GM19043 (cell line): ENCODE results near the gene TMEM9B.
A peak's percentile ranks its signal among the peaks of the same experiment; 100 is the strongest.
"Not testable (repeated sequence)": the region's sequence is repeated elsewhere in the genome, so short reads cannot be mapped to it uniquely, and the experiment has no call there.

Experiments
- ATAC-seq: cut with Tn5 transposase; IDR thresholded peaks from one replicate; pipeline ENCODE4 v1.9.1; 2021; ENCODE audit warnings: low read depth; ENCODE audit not compliant: unreplicated experiment

TMEM9B gene

DNA sequence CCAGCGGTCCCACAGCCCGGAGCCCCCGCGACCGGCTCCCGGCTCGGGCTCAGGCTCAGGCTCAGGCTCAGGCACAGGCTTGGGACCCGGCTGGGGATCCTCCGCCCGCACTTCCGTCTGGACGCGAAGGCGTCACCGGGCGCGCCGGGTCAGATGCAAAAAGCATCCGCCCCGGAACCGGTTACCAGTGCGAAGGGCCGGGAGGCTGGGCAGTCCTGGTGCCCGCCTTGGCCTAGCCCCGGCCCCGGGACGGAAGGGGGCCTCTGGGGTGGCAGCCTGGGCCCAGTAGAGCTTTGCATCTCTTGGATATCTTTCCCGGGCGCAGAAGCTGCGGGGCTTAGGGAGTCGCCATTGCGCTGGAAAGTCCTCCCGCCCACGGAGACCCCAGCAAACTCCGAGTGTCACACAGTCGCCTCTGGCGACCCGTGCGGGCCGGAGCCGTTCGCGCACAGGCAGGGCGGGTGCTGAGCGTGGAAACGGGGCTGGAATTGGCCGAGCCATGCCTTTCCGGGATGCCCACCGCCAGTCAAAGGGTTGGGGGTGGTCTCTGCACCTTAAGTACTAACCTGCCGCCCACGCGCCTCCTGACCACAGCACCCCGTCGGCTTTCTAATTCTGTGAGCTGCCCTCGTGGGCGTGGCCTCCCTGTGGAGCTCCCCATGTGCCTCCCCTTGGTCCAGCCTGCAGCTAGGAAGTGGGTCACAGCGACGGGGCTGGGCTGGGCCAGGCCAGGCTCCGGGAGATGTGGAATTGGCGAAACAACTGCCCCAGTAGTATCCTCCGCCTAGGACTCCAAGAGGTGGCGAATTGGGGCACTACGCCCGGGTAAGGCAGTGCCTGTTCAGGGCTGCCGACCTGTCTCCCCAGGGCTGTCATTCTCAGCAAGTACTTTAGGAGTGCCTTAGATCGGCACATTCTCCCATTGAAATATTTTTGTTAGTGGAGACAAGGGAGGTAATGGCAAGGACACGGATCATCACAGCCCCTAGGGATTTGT, at the start of gene TMEM9B:
Gene TMEM9B (minus strand): TSS at position 119 of the 997 bp plus-strand sequence. CDS start 129 bp downstream, outside the sequence.
- peak; percentile 76 for ATAC-seq

- ATAC-seq: no peak
These were observed 49.1 kb upstream of the TMEM9B start for GRCh38 chr11:9013373-9013772.

- ATAC-seq: not testable (repeated sequence)
These were observed 45.3 kb upstream of the TMEM9B start for GRCh38 chr11:9009538-9009937.

- no peak for ATAC-seq
These were observed 44.4 kb upstream of the TMEM9B start for GRCh38 chr11:9008661-9009060.

GRCh38 chr11:9008011-9008550, 43.8 kb upstream of the TMEM9B start:
- no peak for ATAC-seq

GRCh38 chr11:9005087-9005486, 40.8 kb upstream of the TMEM9B start:
- ATAC-seq: no peak

DNA sequence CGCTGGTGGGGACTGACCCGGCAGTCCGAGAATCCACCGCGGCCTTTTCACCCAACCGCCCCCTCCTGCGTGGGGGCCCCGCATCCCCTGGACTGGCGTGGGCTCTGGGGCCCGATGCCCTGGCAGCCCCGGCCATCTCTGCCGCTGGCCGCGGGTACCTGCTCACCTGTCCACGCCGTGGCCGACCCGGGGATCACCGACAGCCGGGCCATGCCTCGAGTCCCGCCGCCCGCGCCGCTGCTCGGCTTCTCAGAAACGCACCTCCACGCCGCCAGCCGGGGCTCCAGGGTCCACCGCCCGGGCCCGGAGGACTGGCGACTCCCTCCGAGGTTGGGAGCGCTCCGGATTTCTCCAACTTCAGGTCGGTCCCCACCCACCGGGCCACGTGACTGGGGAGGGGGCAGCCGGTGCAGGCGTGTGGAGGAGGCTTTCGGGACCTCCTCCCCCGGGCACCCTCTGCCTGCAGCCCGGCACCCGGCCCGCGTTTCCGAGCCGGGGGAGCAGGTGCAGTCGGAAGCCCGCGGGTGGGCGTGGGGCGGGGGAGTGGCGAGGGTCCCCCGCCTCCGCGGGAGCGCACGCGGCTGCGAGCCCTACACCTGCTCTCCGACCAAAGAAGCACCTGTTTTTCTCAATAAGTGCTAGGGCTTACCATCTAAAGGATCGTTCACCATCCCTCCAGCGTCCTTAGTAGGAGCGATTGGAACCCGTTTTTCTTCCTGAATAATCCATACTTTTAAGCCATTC, 40.1 kb upstream of the TMEM9B start:
- no peak for ATAC-seq

- ATAC-seq: no peak
These were observed 39.4 kb upstream of the TMEM9B start, which contains the start of gene NRIP3 for GRCh38 chr11:9003573-9004182. Gene NRIP3 (minus strand): TSS chr11:9004001. CDS start chr11:9003935, 66 bp downstream.

DNA sequence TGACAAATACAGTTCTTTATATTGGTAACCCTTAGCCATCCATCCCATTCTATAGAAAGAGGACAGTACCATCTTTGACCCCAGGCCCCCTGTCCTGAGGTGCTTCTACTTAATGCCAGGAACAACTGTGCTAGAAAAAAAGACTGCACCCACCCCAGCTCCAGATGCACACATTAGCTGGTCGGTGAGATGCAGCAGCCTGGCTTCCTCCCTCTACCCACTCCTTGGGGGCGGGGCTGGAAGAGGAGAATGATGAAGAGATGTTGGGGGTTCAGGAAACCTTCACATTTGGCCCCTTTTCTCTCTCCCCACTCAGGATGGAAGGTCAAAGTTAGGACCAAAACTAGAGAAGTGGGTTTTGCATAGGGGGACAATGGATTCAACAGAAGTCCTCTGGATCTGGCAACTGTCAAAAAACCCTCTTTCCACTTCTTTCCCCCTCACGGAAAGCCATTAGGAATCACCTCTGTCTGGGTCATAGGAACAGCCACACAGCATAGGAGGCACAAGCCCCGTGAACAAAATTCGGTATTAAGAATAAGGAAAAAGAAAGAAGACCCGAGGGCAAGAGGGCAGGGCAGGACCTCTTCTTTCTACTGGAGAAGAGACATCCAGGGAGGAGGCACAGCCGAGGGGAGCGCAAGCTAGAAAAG, 38.8 kb upstream of the TMEM9B start:
- ATAC-seq: no peak

DNA sequence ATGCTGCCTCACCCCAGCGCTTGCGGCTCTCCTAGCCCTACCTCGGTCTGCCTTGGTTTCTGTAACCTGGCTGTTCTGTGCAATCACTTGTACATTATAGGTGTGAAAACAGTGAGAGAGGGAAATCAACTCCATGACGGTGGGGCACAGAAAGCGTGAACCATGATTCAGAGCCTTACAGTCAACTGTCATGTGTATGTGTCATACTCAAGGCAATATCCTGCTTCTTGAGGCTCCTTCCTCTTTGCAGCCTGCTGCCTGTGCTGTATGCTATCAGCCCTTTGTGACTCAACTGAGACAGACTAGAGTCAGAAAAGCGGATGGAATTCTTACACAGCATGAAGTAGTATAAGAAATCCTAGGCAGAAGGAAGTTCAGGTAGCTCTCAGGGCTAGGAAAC, 37.5 kb upstream of the TMEM9B start:
- no peak for ATAC-seq

DNA sequence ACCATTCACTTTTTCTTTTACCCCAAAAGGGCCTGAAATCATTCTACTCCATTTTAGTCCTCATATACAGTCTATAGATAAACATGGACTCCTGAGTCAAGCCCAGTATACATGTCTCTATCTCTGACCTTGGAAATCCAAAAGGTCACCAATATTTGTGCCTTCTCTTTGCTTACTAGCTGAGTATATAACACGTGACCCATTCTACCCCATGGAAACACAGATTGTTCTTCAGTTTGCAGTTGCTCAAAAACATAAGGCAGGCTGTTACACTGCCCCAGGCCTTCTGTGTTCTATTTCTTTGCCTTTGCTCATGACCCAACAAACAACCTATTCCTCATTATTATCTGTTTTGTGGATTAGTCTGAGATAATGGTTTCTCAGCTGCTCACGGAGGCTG, 33.8 kb upstream of the TMEM9B start:
- no peak for ATAC-seq

GRCh38 chr11:8997451-8997850, 33.2 kb upstream of the TMEM9B start:
- no peak for ATAC-seq

DNA sequence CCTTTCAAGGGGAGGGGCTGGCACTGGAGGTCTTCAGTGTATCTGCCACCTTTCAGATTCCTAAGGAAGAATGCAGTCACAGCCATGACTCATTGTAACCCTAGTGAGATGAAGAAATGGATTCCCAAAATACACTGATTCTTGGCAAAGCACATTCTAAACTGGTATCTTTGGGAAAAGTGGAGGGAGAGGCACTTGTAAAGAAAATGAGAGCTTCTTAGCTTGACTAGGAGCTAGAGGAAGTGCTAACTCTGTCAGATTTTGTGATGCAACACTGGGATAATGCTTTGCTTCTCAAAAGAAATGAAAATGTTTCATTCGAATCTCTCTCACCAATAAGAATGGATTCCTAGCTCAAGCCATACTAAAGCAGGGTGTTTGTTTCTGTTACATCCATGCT, 25.2 kb upstream of the TMEM9B start:
- no peak for ATAC-seq

DNA sequence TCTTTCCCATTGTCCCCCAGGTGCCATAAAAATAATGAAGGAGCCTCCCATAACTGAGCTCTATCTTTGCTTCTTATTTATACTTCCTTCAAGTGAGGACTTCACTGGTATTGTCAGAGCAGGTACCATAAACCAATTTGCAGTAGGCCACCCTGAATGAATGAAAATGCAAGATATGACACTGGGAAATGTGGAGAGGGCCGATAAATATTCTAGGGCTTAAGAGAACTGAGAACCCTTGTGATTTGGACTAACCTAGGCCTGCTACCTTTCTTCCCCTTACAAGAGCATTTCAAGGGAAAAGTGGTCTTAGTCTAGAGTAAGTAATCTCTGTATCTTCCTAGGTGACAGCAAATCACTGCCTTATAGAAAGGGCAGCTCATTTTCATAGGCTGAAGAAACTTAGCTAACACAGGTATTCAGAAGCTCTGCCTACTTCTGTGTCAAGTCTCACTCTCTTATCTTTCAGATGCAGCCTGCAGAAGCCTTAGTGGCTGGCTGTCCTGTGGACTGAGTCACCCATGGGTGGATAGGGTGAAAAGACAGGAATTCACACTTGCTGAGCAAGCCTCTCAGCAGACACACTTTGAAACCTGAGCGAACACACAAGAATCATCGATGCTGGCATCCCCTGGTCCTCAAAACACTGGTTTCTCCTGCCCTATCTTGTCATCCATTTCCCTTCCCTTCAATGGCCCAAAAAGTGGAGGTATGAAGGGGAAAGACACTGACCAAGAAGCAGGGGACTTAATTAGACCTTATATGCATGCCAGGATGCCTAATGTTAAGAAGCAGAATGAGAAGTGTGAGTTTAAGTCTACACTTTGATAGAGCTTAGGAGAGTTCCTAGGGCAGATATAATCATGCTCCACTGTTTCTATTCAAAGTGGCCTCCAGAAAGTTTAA, 24.3 kb upstream of the TMEM9B start:
- ATAC-seq: no peak

GRCh38 chr11:8987446-8987845, 23.2 kb upstream of the TMEM9B start:
- ATAC-seq: no peak

DNA sequence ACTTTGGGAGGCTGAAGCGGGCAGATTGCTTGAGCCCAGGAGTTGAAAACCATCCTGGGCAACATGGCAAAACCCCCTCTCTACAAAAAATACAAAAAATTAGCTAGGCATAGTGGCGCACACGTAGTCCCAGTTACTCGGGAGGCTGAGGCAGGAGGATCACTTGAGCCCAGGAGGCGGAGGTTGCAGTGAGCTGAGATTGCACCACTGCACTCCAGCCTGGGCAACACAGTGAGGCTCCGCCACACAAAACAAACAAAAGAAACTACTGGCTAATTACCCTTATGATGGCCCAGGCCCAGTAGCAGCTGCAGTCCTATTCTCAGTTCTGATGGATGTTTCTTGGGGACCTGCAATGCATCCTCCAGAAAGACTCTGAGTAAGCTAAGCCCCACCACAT, 22.5 kb upstream of the TMEM9B start:
- not testable (repeated sequence) for ATAC-seq

DNA sequence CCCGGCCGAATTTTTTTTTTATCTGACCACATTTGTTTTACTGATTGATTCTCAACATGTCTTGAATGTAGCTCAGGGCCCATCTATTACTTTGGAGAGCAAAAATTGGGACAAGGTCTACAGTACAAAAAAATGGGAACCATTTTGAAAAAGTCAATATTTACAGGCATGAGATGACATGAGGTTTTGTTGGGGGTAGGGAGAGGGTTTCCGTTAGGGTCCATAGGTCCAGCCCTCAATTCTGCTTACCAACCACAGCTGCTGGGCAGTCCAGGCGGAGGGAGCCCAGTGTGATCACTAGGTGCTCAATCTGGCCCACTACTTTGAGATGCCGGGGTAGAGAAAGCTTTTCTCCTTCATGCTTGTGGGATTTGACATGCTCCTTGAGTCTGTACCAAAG, 21.2 kb upstream of the TMEM9B start:
- ATAC-seq: no peak

DNA sequence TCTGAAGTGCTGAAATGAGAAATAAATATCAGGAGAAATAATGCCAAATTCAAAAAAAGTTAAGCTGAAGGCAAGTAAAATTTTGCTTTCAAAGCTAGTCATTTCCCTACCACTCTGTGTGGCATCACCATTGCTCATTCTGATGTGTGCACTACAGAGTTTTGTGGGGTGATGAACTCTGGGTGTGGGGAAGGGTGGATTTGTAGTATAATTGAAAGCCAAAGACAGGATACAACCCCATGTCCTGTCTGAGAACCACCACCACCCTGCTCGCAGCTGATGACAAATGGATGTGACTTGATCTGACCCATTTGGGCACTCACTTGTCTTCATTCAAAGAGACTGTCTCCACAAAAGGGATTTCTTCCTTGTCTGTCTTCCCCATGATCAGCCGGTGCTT, 19.3 kb upstream of the TMEM9B start:
- ATAC-seq: no peak

- ATAC-seq: no peak
These were observed 16.2 kb upstream of the TMEM9B start for GRCh38 chr11:8980485-8980884.
